OCI-M1 (cell line): ENCODE data around the gene ERMN.
"Not testable (repeated sequence)": the region's sequence is repeated elsewhere in the genome, so short reads cannot be mapped to it uniquely, and the experiment has no call there.

Source experiments
- DNase-seq: peaks from one replicate; lab custom pipeline; 2025; lab: John Stamatoyannopoulos, UW

ERMN gene, protein sequence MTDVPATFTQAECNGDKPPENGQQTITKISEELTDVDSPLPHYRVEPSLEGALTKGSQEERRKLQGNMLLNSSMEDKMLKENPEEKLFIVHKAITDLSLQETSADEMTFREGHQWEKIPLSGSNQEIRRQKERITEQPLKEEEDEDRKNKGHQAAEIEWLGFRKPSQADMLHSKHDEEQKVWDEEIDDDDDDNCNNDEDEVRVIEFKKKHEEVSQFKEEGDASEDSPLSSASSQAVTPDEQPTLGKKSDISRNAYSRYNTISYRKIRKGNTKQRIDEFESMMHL

GRCh38 chr2:157325786-157326185 lies at the start of gene ERMN:
TSS of gene ERMN (minus strand) at chr2:157325824. CDS start at chr2:157325642, 182 bp downstream.
- peak; percentile 34 for DNase-seq

GRCh38 chr2:157375384-157375783 lies 49.8 kb upstream of the ERMN start:
- DNase-seq: peak; percentile 7

GRCh38 chr2:157368508-157368907 lies 42.9 kb upstream of the ERMN start:
- DNase-seq: not testable (repeated sequence)

DNA sequence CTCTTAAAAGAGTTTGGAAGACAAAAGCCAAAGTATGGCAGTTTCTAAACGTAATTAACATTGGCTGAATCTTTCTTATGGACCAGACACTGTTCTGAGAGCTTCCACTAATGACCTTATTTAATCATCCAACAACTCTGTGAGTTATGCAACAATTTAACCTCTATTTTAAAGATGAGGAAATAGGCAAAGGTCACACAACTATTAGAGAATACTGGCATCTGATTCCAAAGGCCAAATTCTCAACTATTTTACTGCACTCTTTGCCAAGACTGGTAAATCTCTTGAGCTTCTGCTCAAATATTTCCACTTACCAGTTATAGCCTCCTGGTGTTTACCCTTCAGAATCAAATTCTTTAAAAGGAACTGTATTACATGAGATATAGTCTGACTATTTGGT lies 42.1 kb upstream of the ERMN start:
- DNase-seq: no peak

DNA sequence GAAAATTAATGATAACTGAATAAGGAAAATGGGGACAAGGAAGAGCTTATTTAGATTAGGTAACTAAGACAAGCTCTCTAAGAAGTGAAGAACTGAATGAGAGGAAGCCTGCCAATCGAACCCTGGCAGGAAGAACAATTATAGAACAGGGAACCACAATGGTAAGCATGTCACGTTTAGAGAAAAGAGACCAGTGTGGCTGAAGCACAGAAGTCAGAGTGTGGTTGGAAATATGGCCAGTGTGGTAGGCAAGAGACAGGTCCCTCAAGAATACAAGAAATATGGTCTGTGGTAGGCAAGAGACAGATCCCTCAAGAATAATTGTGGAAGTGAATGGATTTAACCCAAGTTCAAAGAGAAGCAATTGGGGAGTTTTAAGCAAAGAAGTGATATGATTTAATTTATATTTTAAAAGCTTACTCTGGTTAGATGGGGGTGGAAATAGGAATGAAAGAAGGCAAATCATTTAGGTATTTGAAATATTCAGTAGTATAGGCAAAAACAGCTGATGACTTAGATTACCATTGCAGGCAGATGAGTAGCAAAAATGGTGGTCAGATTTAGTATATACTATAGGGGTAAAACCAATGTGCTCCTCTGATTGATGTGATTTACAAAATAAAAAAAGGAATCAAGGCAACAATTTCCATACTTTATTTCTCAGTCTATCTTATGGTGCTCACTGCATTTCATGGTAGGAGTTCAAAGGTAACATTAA lies 38.8 kb upstream of the ERMN start:
- no peak for DNase-seq

- no peak for DNase-seq
Measured at GRCh38 chr2:157363612-157364101, 38.0 kb upstream of the ERMN start.

DNA sequence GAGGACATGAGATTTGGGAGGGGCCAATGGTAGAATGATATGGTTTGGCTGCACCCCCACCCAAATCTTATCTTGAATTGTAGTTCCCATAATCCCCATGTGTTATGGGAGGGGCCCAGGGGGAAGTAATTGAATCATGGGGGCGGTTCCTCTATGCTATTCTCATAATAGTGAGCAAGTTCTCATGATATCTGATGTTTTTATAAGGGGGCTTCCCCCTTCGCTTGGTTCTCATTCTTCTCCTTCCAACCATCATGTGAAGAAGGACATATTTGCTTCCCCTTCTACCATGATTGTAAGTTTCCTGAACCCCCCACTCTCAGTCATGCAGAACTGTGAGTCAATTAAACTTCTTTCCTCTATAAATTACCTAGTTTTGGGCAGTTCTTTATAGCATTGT lies 37.0 kb upstream of the ERMN start:
- no peak for DNase-seq

DNA sequence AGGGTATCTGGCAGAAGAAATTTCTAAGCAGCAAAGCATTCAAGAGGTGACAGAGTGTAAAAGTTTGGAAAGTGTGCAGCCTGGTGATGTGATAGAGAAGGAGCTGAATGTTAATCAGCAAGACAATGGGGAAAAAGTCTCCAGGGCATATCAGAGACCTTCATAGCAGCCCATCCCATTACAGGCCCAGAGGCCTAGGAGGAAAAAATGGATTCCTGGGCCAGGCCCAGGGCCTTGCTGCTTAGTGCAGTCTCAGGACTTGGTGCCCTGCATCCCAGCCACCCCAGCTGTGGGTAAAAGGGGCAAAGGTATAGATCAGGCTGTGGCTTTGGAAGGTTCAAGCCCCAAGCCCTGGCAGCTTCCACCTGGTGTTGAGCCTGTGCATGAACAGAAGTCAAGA lies 35.9 kb upstream of the ERMN start:
- DNase-seq: no peak

GRCh38 chr2:157359628-157360027 lies 34.0 kb upstream of the ERMN start:
- no peak for DNase-seq

DNA sequence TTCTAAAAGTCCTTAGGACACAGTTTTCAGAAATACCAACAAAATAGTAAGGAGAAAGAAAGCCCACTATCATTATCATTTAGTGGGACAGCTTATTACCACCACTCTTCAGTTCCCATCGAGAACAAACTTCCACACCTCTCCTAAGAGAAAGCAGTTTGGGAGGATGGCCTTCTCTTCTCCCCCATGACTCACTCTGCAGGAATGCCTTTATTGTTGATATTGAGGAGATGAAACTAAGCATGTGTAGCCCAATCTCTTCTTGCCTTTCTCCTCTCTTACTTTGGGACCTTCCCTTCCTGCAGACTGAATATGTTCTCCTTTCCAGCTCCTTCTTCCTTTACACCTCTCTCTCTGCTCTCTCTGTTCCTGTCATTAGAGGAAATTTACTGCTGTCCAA lies 30.0 kb upstream of the ERMN start:
- DNase-seq: no peak

GRCh38 chr2:157349949-157350515 lies 24.4 kb upstream of the ERMN start:
- DNase-seq: no peak

DNA sequence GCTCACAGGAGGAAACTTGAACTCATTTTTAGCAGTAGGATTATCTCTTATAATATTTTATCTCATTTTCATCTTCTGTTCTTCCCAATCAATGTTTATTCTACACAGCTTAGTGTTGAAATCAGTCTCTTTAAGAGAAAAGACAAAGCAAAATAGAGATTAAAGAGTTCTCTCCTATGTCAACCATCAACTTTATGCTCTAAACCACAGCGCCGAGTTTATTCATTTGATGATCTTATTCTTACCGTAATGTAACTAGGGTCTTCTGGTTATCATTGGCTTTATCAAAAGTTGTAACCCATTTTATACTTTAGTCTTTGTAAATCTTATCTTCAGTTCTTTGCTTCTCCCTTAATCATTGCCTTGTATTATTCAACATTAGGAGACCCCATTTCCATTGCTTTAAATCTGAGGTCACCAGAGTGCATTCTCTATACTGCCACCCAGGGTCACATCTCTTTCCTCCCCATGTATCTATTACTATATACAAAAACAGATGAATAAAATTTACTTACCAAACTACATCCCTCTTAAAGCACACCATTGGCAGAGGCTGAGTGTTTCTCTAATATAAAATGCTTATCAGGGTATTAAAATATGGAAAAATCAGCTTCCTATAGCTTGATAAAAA lies 22.8 kb upstream of the ERMN start:
- no peak for DNase-seq

DNA sequence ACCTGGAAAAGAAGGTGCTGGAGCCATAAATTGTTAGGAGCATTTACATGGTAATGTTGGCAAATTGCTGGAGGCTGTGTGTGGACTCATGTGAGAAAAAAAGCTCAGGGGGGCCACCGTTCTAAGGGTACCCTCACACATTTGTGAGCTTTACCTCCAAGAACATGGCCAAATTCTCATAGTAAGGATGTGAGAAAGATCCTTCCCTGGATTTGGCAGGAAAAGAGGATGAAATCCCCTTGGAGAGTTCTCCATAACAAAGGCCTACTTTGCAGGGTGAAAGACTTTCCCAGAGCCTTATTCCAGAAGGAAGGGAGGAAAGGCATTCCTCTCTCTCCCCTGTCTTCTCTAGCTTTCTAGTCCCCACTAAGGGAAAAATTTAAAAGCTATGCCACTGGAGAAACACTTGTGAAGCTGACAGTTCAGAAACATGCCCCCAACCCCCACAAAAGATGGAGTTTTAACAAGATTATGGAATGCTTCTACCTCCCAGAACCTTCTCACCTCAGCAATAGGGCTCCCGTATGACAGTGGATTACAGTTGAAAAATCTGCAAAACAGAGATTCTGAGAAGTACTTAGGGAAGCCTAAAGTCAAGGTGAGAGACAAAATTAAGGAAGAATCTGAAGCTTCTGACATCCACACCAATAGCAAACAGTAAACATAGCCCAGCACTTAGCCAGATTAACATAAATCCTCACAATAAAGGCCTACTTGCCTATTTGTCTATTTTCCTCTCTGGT lies 20.2 kb upstream of the ERMN start:
- DNase-seq: no peak

DNA sequence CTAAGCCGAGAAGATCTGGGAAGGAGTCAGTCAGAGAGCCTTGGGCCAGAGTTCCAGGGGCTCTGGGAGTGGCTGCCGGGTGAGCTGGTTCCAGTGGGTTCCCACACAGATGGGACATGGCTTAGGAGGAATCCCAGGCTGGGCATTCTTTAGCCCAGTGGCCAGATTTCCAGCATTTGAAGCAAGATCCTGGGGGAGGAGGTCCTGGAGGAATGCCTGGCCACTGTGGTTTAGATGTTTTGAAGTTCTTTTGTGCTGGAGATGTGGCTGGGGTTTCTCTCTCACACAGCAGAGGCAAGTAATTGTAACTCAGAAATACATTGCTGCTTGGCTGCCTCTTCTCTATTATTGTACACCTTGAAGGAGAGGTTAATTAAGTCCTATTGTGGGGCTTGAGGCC lies 15.8 kb upstream of the ERMN start:
- not testable (repeated sequence) for DNase-seq

DNA sequence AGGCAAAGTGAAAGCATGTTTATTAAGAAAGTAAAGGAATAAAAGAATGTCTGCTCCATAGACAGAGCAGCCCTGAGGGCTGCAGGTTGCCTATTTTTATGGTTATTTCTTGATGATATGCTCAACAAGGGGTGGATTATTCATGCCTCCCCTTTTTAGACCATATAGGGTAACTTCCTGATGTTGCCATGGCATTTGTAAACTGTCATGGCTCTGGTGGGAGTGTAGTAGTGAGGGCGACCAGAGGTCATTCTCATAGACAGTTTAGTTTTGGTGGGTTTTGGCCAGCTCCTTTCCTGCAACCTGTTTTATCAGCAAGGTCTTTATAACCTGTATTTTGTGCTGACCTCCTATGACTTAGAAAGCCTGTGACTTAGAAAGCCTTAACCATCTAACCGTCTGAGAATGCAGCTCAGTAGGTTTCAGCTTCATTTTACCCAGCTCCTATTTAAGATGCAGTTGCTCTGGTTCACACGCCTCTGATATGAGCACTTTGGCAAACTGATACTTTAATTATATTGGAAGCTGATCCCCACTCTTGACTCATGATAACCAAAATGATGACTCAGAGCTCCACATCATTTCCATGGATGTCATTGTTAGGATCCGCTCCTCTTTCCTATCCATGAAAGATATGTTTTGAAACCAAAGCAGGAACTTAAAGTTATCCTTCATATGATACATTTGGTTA lies 14.5 kb upstream of the ERMN start:
- DNase-seq: no peak

GRCh38 chr2:157337978-157338377 lies 12.4 kb upstream of the ERMN start:
- no peak for DNase-seq

GRCh38 chr2:157336137-157337010 lies 10.8 kb upstream of the ERMN start:
- peak; percentile 71 for DNase-seq

DNA sequence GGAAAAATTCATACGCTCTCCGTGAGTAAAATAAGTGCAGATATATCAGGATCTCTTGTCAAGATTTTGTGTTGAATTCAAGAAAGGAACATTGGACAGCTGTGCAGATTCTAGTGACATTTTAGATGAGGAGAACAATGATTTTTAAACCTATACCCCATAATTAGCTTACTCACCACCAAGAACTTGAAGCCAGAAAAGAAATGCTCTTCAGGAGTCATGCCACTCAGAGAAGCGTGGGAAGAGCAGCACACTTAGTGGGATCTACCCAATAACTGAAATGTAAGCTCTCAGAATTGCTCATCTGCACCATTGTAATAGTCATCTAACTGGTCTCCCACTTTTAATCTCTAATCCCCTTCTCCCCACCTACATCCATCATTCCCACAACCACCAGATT lies 9.2 kb upstream of the ERMN start:
- no peak for DNase-seq

- no peak for DNase-seq
Measured at GRCh38 chr2:157334335-157334734, 8.7 kb upstream of the ERMN start.

GRCh38 chr2:157333304-157334047 lies 7.9 kb upstream of the ERMN start:
- no peak for DNase-seq
